ENCODE measurements around the gene PPP1R3A. TPM values are rescaled to one million over a fixed set of nuclear protein-coding genes. Genes with fewer than 3 reads are reported as not detected.

PPP1R3A gene
- total and polyA plus RNA-seq, 10 of the 15 experiments (the other 5 are each of a cell fraction or from before 2014, with no cell fraction given): not detected

GRCh38 chr7:113856010-113856409, 62.8 kb downstream of the PPP1R3A start (continued):
- TF ChIP-seq USF2 (IDR thresholded peaks at IDR 0.05; ENCODE audit: borderline replicate concordance, low read depth, low read length) (no peak), FOXK2 (IDR thresholded peaks at IDR 0.05) (no peak), ZBTB40 (IDR thresholded peaks at IDR 0.05; ENCODE audit: borderline replicate concordance) (no peak), POLR2AphosphoS2 (IDR thresholded peaks at IDR 0.05; ENCODE audit: low read depth, low read length) (no peak)

- Histone ChIP-seq H4K20me1 (ENCODE audit: control insufficient read depth, insufficient read depth) (no peaks in the 10 kb centered on the region), H3K4me3 (no peak overlapping the region), H3K27ac (ENCODE audit: control insufficient read depth, insufficient read depth) (no peak overlapping the region), H2AFZ (ENCODE audit: control insufficient read depth, low read depth, low read length) (no peak overlapping the region), H3K4me2 (ENCODE audit: control insufficient read depth, insufficient read depth) (no peak overlapping the region), H3K9ac (ENCODE audit: control insufficient read depth, insufficient read depth, low read length) (no peak overlapping the region), H3K9me3 (replicated peaks; ENCODE audit: control insufficient read depth, insufficient read depth, low read length) (no peaks in the 10 kb centered on the region), H3K4me1 (ENCODE audit: control insufficient read depth, insufficient read depth, low read length) (no peaks in the 10 kb centered on the region), H3K27me3 (replicated peaks in 1 of 2; ENCODE audit: control insufficient read depth in 2 of 2, insufficient read depth in 2 of 2, low read length in 1 of 2) (no peaks in the 10 kb centered on the region), H3K79me2 (ENCODE audit: control insufficient read depth, insufficient read depth, low read length) (no peaks in the 10 kb centered on the region), H3K36me3 (ENCODE audit: control insufficient read depth in 2 of 2, insufficient read depth in 2 of 2, low read length in 1 of 2) (no peaks in the 10 kb centered on the region)
- BruUV-seq (replicated peaks): no TSS peak
- ChIA-PET RAD21 (ENCODE audit: unreplicated experiment) (no interaction called here), POLR2A (no interaction called here), CTCF (no interaction called here), SMC1A (ENCODE audit: uncharacterized antibody, unreplicated experiment) (interaction anchor here (0.7 kb wide), 1 partner anchor 630 kb away, joined by 3 read pairs; no protein-coding TSS in a partner anchor)
- intact Hi-C loops (cut with micrococcal nuclease; ENCODE audit: unreplicated experiment) (no loop called here), in situ Hi-C loops (cut with MboI) (no loop called here)
- WGBS (ENCODE audit: insufficient coverage, insufficient replicate concordance, low lambda C conversion rate, missing lambda C conversion rate): 0% methylated on average over 3 of the region's 3 CpGs
- no peak for DNase-seq (ENCODE audit: low read depth, low spot score)
- ATAC-seq: no peak
- TF ChIP-seq SUZ12 (IDR thresholded peaks at IDR 0.05; ENCODE audit: unreplicated experiment): no peak
- no peak for TF ChIP-seq CTCF (IDR thresholded peaks at IDR 0.05 in 2 of 3, conservative IDR thresholded peaks at IDR 0.05 in 1 of 3; ENCODE audit: control insufficient read depth in 2 of 3, extremely low read depth in 1 of 3, insufficient read depth in 1 of 3, low read depth in 3 of 3, low read length in 3 of 3)
- no peak for TF ChIP-seq HDAC2 (IDR thresholded peaks at IDR 0.05)
- TF ChIP-seq WRNIP1 (IDR thresholded peaks at IDR 0.05; ENCODE audit: borderline replicate concordance, low read depth, low read length): no peak
- TF ChIP-seq NR2C1 (IDR thresholded peaks at IDR 0.05): no peak
- no peak for TF ChIP-seq BCLAF1 (IDR thresholded peaks at IDR 0.05)
- TF ChIP-seq SMAD1 (IDR thresholded peaks at IDR 0.05; ENCODE audit: low read depth, partially characterized antibody): no peak
- no peak for FAIRE-seq
These were observed 77.9 kb downstream of the PPP1R3A start for GRCh38 chr7:113840954-113841353.
